Germinal center (tissue), 1 donor: ENCODE data around the gene SUCLG2.
"Not testable (repeated sequence)": the region's sequence is repeated elsewhere in the genome, so short reads cannot be mapped to it uniquely, and the experiment has no call there.

ENCODE experiments used
- DNase-seq: peaks from one replicate; pipeline ENCODE4 v3.0.0; 2012; ENCODE audit warnings: mixed read lengths, low spot score

The SUCLG2 gene

DNA sequence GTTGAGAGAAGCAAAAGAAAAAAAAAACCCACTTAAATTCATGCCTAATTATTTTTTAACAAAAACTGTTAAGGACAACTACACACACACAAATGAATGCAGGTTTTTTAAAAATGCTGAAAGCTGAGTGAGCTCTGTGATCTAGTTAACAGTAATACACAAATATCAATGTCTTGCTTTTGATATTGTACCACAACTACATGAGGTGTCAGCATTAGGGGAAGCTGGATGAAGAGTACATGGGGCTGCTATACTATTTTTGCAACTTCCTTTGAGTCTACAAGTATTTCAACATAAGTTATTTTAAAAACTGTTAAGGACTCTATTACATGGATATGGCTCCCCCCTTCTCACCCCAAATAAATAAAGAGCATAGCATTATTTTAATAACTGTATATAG lies 44.7 kb downstream of the SUCLG2 start:
- no peak for DNase-seq

DNA sequence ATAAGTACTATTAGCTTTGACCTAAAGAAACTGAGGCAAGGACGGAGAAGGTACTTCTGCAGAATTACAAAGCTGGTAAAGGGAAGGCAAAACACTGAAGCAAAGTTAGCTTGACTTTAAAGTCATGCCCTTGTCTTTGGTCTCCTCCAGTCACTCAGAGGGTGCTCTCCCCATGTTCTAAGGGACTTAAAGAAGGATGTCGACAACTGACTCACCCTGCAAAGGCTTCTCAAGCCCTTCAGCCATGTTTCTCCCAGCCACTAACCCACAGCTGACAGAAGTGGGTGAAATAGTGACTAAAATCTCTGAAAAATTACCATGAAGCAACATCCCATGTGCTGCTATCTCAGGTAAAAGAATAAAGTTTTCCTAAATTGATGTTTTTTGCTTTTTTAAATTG lies 46.4 kb downstream of the SUCLG2 start:
- no peak for DNase-seq

DNA sequence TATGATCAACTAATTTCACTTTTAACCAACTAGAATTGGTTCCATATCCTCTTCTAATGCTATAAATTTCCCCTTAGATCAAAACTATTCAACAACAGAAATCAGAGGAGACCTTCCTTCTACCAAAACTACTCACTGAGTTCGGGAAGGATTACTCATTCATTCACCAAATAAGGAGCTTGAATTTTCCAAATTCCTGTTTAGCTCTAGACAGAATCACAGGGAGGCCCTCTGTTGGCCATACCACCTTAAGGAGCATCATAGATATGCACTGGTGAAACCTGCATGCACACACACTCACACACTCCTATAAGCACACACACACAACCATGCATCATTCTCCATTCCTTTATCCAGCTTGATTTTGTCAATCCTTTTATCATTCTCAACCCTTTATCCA lies 49.0 kb downstream of the SUCLG2 start:
- DNase-seq: no peak

DNA sequence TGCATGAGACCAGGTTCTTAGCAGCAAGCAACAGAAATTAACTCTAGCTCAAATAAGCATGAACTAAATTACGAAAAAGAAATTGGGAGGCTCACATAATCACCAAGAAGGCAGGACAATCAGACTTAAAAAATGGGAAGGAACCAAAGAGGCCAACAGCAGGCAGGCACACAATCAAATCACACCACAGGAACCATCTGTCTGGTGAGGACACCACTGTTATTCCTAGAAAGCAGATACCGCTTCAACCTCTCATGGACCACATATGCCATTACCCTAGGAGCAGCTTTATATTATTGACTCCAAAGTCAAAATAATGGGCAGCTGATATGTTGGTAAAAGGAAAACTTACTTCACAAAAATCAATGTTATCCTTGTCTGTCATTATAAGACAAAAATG lies 51.6 kb downstream of the SUCLG2 start:
- no peak for DNase-seq

DNA sequence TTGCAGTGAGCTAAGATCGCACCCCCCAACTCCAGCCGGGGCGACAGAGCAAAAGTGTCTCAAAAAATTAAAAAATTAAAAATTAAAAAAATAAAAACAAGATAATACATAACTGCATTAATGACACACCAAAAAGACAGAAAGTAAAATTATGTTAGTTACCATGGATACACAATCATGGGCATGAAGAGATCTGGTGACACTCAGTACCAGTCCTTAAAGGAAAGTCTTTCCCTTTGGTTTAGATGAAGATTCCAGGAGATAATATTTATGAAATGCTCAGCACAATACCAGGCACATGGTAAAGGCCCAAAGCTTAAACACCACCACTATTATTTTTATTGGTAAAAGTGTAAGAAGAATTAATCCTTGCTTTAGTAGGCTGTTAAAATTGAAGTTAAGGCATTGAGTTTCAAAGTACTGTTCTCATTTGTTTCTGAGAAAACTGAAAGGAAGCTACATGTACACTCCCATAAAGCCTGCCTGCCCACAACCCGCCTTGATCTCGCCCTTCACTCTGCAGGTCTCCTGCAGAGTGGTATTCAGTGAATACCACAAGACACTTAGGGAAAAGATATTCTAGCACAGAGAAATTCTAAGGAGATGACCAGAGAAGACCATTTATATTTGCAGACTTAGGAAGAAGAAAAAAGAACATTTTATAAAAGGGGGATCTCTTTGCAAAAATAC lies 52.3 kb downstream of the SUCLG2 start:
- no peak for DNase-seq

DNA sequence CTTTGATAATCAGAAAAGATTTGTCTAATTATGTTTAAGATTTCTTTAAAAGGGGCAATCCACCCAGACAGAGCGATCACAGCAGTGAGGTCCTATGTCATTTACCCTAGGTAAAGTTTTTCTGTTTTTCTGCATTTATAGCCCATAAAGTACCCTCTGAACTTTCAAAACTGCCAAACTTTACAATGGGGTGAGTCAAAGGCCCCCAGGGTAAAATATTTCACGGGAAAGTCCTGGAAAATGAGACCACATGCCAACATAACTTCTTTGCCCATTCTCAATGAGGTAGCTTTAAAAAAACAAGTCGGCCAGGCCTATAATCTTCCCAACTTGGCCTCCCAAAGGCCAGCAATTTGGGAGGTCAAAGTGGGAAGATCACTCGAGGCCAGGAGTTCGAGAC lies 53.0 kb downstream of the SUCLG2 start:
- no peak for DNase-seq

DNA sequence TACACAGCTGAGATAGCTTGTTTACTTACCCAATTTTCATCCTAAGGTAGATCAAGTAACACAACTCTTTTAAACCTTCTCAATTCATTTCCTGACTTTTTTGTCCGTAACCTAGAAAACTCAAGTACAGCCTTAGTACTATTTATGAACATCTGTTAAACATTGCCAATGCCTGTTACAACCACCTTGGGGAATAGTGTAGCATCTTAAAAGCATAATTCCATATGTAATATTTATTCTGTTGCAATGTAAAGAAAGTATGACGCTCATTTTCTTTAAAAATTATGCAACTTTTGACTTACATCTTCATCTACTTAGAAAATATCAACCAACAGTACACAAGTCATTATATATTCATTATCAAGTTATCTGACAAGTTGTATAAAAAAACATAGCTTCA lies 54.6 kb downstream of the SUCLG2 start:
- DNase-seq: no peak

DNA sequence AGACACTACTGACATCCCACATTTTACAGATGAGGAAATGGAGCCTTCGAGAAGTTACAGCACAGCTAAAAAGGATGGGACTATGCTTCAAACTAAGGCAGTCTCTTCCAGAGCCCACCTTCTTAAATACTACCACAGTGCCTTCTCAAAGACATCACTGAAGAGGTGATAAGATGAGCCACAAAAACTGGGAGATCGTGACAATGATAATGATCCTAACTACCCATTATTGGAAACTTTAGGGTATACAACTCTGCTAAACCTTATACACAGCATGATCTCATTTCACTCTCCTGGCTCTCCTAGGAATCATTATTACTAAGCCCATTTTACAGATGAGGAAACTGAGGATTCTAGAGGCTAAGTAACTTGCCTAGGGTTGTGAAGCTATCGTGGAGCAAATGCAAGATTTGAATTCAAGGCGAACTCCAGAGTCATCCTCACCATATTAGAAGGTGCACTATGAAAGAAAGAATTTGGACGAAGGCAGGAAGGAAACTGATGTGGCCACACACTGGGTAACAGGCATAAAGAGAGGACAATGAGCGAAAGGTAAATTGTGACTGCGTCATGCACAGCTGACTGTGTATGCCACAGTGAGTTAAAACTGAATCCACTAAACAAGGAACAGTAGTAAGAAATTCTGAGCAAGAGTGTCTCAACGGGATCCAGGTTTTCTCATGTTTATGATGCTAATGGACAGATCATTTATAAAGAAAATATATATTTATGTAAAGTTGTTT lies 55.4 kb downstream of the SUCLG2 start:
- no peak for DNase-seq

DNA sequence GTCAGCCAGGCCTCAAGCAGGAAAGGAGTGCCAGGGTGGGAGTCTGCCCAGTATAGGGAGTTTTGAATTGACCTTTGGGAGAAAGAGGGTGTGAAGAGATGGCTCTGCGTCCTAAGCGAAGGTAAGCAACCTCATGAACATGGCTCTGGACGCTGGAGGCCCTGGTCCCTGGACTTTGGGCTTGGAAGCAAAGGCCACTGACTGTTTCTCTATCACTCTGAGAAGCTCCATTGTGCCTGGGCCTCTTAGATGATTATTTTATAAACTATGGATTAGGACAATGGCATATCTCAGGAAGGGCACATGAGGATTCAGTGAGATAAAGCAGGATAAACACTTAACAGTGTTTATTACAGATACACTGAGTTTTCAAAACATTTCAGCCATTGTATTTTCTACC lies 59.0 kb downstream of the SUCLG2 start:
- DNase-seq: no peak

DNA sequence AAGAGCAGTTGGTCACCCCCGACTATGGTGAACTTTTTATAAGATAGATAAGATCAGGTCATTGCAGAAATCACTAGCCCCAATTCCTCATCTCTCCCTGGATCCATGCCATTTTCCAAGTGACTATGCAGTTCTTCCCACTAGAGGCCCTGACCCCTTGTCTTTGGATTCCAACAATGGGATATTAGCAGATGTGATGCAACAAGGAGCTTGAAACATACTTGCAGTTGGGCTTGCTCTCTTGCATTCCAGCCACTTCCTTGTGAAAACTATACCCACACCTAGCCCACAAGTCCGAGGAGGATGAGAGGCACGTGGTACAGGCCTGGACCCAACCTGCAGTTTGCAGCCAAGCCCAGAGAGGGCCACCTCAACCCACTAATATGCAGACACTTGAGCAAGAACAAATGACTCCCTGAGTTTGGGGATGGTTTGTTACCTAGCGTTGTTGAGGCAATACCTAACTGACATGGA lies 60.6 kb downstream of the SUCLG2 start:
- DNase-seq: no peak

DNA sequence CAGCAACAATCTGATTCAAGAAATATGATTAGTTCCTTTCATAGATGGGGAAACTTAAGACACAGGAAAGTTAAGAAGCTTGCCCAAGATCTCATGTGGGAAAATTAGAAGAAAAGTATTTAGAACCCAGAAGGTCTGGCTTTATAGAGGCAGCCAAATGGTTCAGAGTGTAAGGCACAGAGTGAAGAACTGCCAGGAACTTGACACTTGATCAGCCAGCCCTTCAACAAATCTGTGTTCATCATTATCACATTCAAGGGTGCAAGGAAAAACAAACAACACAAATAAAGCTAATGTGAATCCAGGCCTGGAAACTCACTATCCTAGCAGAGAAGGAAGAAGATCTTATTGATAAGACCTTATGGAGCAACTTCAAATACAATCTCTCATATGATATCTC lies 62.4 kb downstream of the SUCLG2 start:
- DNase-seq: no peak

DNA sequence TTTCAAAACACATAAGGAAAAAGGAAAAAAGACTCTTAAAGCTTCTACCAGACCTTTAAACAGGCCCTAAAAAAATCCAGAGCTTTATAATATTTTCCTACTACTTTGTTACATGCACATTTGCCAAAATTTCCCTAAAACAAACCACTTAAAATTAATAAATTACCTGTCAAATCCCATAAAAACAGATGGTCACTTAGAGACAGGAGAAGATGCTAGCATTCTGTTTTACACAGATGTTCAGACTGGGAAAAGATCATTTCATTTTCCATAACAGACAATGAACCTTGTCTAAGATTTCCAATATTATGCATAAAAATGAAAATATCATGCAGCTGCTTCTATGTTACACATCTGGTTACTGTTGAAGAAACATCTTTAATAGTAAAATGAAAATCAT lies 66.6 kb downstream of the SUCLG2 start:
- DNase-seq: no peak

DNA sequence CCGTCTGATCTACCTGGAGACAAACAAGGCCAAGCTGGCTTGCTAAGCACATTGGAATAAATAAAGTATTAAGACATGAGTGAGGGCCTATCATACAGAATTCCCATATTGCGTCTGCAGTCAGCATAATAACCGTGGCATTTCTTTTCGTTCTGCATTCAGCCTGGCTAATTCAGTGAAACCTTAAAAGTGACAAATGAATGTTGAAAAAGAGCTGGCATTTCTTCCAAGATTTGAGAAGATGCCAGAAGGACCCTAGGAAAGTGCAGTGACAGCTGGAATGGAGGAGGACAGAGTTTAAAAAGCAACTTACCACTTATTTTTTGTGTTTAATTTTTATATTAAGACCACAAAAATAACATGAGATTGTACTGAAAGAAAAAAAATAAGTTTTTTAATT lies 67.1 kb downstream of the SUCLG2 start:
- DNase-seq: no peak

DNA sequence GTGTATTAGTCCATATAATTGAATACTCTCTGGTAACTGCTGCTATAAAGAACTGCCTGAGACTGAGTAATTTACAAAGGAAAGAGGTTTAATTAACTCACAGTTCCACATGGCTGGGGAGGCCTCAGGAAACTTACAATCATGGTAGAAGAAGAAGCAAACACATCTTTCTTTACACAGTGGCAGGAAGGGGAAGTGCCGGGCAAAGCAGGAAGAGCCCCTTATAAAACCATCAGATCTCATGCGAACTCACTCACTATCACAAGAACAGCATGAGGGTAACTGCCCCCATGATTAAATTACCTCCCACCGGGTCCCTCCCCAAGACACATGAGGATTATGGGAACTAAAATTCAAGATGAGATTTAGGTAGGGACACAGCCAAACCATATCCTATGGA lies 69.8 kb downstream of the SUCLG2 start:
- not testable (repeated sequence) for DNase-seq

DNA sequence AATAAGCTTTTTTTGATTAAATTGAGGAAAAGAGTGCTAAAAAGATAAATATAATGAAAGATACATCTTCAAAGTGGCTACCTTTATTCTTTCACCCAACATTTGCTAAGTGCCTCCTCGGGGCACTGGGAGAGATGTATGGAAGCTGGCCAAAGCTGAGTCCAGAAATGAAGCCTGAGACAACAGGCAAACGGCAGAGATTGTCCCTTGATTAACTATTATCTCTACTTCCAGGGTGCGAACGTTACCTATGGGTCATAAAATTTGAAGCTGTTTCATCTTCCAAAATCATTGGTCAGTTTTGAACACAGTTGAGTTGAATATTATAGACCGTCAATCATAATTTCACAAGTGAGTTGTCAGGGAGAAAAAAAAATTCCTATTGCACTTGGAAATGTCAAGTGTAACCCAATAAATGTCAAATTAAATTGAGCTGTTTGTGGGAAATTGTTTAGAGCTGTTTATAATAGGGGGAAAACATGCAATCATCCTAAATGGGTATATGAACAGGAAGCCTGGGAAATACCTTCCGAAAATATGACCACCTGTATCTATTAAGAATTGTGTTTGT lies 73.9 kb downstream of the SUCLG2 start:
- no peak for DNase-seq

DNA sequence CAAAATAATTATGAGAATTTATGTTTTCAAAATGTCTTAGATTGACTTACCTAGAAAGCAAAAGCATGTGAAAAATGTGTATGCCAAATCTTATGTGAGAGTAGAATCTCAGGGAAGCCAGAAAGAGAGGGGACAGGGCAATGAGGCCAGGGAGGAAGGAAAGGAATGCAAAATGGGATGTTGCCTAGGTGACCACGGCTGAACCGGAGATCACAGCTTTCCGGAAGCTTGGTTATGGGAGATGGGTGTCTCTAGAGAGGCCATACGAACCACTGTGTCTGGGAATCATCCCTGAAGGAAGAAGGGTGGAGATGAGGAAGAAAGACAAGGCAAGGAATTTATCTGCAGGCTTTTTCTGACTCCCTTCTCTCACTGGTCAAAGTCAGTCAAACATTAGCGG lies 76.0 kb downstream of the SUCLG2 start:
- no peak for DNase-seq

DNA sequence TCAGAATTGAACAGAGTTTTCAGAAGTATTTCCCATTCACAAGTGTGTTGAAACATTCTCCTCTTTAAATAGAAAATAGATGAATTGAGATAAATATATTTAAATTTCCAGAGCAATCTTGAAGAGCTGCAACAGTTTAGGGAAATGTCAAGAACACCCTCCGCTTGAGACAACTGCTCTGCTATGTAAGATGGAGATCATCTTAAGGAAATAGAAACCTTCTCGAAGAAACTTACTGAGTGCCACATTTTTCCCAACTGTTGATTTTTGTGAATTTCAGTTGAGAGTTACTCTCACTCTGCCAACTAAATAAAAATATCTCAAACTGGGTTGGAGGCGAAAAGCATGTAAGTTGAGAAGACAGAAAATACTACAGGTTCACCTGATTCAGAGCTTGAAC lies 78.0 kb downstream of the SUCLG2 start:
- no peak for DNase-seq

DNA sequence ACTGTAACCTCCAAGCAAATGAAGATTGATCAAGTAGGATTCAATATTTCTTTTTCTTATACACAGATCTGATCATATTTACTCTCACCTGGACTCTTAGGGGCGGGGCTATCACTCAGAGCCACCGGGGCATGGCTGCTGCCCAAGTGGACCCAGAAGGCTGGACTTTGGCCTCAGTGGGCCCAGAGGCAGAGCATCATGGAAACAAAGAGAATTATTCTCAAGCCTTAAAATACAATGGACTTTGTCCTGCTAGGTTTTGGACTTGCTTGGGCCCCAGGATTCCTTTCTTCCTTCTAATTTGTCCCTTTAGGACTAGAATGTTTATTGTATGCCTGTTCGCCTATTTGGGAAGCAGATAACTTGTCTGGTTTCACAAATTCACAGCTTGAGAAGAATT lies 85.1 kb downstream of the SUCLG2 start:
- no peak for DNase-seq

DNA sequence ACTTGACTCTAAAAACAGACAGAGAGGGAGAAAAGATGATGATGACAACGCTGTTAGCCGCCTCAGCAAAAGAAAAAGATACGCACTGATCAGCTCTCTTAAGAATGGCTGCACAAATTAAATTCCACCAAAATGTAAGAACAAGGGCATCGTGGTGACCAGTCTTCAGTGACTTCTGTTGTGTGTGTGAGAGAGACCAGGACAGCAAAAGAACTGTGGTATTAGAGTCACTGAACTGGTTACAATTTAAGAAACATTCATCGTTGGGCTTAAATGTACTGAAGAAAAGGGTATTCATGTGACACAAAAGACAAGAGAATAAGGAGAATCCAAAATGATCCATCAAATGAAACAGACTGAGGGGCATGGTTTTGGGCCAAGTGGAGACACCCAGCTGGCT lies 86.5 kb downstream of the SUCLG2 start:
- DNase-seq: no peak

DNA sequence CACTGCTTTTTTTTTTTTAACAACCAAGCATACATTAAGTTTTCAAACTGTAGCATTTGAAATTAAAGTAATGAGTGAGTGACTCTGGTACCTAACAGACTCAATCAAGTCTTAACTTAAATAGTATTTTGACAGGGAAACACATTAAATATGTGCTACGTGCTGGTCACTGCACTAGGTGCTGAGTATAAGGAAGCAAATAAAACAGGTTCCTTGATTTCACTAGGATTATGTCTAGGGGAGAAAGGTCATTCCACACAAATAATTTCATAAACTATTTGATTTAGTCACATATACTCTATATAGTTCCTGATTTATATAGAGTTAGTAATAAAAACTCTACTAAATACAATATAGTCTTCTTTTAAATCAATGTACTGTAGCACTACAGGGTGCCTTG lies 89.4 kb downstream of the SUCLG2 start:
- DNase-seq: no peak

DNA sequence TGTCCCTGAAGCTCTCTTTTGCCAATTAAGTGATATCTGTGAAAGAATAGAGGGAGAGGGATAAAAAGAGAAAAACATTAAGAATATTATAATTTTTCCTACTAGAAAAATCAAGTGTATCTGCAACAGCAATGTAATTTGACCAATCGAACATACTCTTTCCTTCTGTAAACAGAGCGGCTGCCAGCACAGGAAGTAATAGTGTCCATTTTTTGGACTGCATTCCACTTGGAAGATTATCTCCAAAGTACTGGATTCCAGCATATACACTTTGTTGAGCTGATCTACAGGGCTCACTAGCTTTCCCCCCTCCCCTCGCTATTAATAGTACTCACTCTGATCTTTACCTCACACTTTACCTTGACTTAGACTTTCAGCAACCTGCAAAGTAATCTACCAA lies 90.4 kb downstream of the SUCLG2 start:
- no peak for DNase-seq

DNA sequence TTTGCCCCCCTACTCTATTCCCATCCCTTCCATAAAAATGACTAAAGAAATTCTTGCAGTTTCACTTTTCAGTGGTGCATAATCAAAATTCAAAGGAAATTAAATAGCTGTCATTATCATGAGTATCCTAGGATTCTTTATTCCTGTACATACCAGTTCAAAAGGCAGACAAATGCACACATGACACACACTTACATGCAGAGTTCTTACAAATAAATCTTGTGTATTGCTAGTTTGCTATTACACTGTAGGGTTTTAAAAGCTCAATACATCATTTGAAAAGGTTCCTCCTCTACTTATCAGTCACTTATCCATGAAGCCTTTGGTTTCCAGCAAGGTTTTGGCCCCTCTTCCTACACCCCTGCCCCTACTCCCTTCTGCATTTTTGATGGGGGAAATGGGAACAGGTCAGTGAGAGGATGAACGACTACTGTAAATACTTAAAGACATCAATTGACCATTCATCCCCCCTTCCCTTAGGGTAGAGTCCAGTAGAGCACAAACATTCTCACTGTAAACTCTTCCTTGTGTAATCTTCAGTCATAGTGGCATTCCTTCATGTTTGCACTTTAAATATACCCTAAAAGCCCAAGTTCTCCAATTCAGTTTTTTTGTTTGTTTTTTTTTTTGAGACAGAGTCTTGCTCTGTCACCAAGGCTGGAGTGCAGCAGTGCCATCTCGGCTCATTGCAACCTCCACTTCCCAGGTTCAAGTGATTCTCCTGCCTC lies 92.6 kb downstream of the SUCLG2 start:
- DNase-seq: no peak

DNA sequence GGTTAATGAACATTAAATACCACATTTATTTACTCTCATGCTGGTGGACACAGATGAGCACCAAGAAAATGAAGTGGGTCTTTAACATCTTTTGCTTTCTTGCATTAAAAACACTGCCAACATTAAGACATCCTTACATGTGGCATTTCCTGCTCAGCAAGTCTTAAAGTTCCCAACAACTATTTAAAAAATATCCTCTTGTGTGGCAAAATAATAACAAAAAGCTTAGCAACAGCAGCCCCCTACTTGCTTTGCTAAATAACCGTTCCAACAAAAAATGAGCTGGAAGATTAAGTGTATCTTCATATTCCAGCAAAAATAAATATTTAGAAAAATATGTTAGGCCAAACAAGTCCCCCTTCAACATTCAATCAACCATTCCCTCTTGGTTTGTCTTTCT lies 93.1 kb downstream of the SUCLG2 start:
- no peak for DNase-seq
